ENCODE measurements around the gene NBAS. TPM values are rescaled to one million over a fixed set of nuclear protein-coding genes. Genes with fewer than 3 reads are reported as not detected.

NBAS gene
- total RNA-seq, 1 experiment from 2014 or later = 28.9 TPM

DNA sequence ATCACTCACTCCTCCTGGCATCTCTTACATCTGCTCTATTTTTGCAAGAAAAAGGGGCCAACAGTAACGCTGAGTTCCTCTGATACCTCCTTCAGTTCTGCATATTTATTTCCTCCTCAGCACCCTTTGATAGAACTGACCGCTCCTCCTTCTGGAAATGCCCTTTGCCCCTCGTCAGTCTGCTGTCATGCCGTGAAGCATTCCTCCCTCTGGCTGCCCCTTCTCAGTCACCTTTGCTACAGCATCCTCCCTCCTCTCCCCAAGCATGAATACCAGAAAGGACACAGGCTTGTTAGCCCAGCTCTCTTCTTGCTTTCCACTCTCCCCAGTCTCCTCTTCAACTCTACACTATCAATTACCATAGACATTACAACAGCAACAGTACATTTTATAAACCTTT lies 135.4 kb downstream of the NBAS start:
- no TSS peak for BruUV-seq (replicated peaks)

DNA sequence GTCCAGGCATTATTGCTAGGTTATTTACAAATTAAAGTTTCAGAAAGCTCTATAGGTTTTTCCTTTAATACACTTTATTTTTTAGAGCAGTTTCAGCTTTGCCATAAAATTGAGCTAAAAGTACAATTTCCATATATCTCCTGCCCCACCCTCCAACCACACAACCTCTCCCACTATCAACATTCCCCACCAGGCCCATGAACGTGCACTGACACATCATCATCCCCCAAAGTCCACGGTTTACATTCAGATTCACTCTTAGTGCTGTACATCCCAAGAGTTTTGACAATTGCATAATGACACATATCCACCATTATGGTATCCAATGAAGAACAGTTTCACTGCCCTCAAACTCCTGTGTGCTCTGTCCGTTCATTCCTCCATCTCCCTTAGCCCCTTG lies 139.4 kb downstream of the NBAS start:
- ChIA-PET CTCF (no interaction called here), POLR2A (ENCODE audit: unreplicated experiment) (no interaction called here)
- Histone ChIP-seq H2AFZ (no peak overlapping the region), H3K79me2 (ENCODE audit: low read depth) (no peaks in the 10 kb centered on the region), H3K27ac (no peak overlapping the region), H3F3A (ENCODE audit: insufficient read depth, low read depth) (no peaks in the 10 kb centered on the region), H3K36me3 (ENCODE audit: low read depth) (no peaks in the 10 kb centered on the region), H3K4me2 (no peak overlapping the region), H3K4me1 (replicated peaks; ENCODE audit: insufficient read depth) (no peaks in the 10 kb centered on the region), H3K9me3 (ENCODE audit: insufficient read depth, low read depth) (no peaks in the 10 kb centered on the region), H4K20me1 (ENCODE audit: insufficient read depth) (no peaks in the 10 kb centered on the region), H3K9me2 (ENCODE audit: insufficient read depth) (no peaks in the 10 kb centered on the region), H3K27me3 (ENCODE audit: insufficient read depth, low read depth) (no peaks in the 10 kb centered on the region), H3K4me3 (no peak overlapping the region)
- intact Hi-C loops (cut with micrococcal nuclease; ENCODE audit: unreplicated experiment) = no loop called here
- BruUV-seq (replicated peaks) = no TSS peak
- TF ChIP-seq, protein P1, sequence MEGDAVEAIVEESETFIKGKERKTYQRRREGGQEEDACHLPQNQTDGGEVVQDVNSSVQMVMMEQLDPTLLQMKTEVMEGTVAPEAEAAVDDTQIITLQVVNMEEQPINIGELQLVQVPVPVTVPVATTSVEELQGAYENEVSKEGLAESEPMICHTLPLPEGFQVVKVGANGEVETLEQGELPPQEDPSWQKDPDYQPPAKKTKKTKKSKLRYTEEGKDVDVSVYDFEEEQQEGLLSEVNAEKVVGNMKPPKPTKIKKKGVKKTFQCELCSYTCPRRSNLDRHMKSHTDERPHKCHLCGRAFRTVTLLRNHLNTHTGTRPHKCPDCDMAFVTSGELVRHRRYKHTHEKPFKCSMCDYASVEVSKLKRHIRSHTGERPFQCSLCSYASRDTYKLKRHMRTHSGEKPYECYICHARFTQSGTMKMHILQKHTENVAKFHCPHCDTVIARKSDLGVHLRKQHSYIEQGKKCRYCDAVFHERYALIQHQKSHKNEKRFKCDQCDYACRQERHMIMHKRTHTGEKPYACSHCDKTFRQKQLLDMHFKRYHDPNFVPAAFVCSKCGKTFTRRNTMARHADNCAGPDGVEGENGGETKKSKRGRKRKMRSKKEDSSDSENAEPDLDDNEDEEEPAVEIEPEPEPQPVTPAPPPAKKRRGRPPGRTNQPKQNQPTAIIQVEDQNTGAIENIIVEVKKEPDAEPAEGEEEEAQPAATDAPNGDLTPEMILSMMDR (conservative IDR thresholded peaks at IDR 0.05) = no peak
- no peak for TF ChIP-seq EZH2 (IDR thresholded peaks at IDR 0.05; ENCODE audit: low read depth)
- no peak for DNase-seq

More for the DNA sequence above, 135.4 kb downstream of the NBAS start:
- ChIA-PET CTCF (no interaction called here), POLR2A (ENCODE audit: unreplicated experiment) (no interaction called here)
- intact Hi-C loops (cut with micrococcal nuclease; ENCODE audit: unreplicated experiment) = no loop called here
- no peaks in the 10 kb centered on the region for H3K36me3 ChIP-seq (ENCODE audit: low read depth)
- no peaks in the 10 kb centered on the region for H3K9me2 ChIP-seq (ENCODE audit: insufficient read depth)
- H2AFZ ChIP-seq = no peak overlapping the region
- H3F3A ChIP-seq (ENCODE audit: insufficient read depth, low read depth) = no peaks in the 10 kb centered on the region
- H4K20me1 ChIP-seq (ENCODE audit: insufficient read depth) = no peaks in the 10 kb centered on the region
- H3K9me3 ChIP-seq (ENCODE audit: insufficient read depth, low read depth) = no peaks in the 10 kb centered on the region
- H3K4me2 ChIP-seq = no peak overlapping the region
- DNase-seq = no peak
- H3K4me1 ChIP-seq (replicated peaks; ENCODE audit: insufficient read depth) = no peaks in the 10 kb centered on the region
- no peak overlapping the region for H3K27ac ChIP-seq
- no peaks in the 10 kb centered on the region for H3K27me3 ChIP-seq (ENCODE audit: insufficient read depth, low read depth)
- TF ChIP-seq, protein P1 (conservative IDR thresholded peaks at IDR 0.05) = no peak
- TF ChIP-seq EZH2 (IDR thresholded peaks at IDR 0.05; ENCODE audit: low read depth) = no peak
- H3K79me2 ChIP-seq (ENCODE audit: low read depth) = no peaks in the 10 kb centered on the region
- H3K4me3 ChIP-seq = no peak overlapping the region

DNA sequence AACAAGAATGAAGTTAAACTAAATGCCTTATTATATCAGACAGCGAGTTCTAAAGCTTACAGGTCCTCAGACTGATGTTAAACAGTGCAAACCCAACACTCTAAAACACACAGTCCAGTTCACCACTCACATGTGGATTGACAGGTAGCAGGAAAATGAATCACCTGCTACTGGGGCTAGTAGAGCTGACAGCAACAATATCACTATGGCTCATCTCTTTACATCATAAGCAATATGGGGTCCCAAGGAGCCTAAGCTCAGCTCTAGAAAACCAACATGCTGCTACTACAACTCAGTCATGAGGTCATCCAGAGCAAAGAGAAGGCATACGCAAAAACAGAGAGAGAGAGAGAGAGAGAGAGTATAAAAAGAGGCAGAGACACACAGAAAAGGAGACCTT lies 145.4 kb downstream of the NBAS start:
- no peak for DNase-seq
- intact Hi-C loops (cut with micrococcal nuclease; ENCODE audit: unreplicated experiment) = no loop called here
- no peak overlapping the region for H3K4me2 ChIP-seq
- H3K4me1 ChIP-seq (replicated peaks; ENCODE audit: insufficient read depth) = no peaks in the 10 kb centered on the region
- CTCF ChIA-PET = no interaction called here
- no peak overlapping the region for H3K4me3 ChIP-seq
- no peak overlapping the region for H3K27ac ChIP-seq
- POLR2A ChIA-PET (ENCODE audit: unreplicated experiment) = no interaction called here
- H3K79me2 ChIP-seq (ENCODE audit: low read depth) = no peaks in the 10 kb centered on the region
- H3K9me3 ChIP-seq (ENCODE audit: insufficient read depth, low read depth) = no peaks in the 10 kb centered on the region
- H3K27me3 ChIP-seq (ENCODE audit: insufficient read depth, low read depth) = no peaks in the 10 kb centered on the region
- BruUV-seq (replicated peaks) = no TSS peak
- no peaks in the 10 kb centered on the region for H3K9me2 ChIP-seq (ENCODE audit: insufficient read depth)
- H2AFZ ChIP-seq = no peak overlapping the region
- no peaks in the 10 kb centered on the region for H3K36me3 ChIP-seq (ENCODE audit: low read depth)
- no peaks in the 10 kb centered on the region for H3F3A ChIP-seq (ENCODE audit: insufficient read depth, low read depth)
- no peaks in the 10 kb centered on the region for H4K20me1 ChIP-seq (ENCODE audit: insufficient read depth)
- no peak for TF ChIP-seq EZH2 (IDR thresholded peaks at IDR 0.05; ENCODE audit: low read depth)
- TF ChIP-seq, protein P1 (conservative IDR thresholded peaks at IDR 0.05) = no peak
